HCT116 (cell line): Measurements from ENCODE around the gene TUBA4A. TPM values are rescaled to one million over a fixed set of nuclear protein-coding genes. Genes with fewer than 3 reads are reported as not detected.

Experiments used
- ATAC-seq: fragments of 200-7000 bp; cut with Tn5 transposase; 2 replicates; pipeline ENCODE4 v1.9.1; 2020; ENCODE audit warnings: mild to moderate bottlenecking, moderate library complexity
- BruUV-seq: library from RNA; stranded (reverse); fragments of 400-500 nt; replicated peaks from 2 replicates; lab custom pipeline; 2021; lab: Mats Ljungman, UMichigan
- CTCF ChIA-PET: fragments of 300-600 bp; sonication (Branson Sonifier 250); formaldehyde crosslinking; loops from one replicate; lab custom pipeline; 2021; ENCODE audit warnings: antibody characterized with exemption; lab: Charles Lee
- POLR2A ChIA-PET: fragments of 300-600, 350-600 bp; sonication (Branson Sonifier 250); formaldehyde crosslinking; loops from one replicate; lab custom pipeline; 2021; ENCODE audit warnings: antibody characterized with exemption; lab: Charles Lee
- RAD21 ChIA-PET, 2 experiments: fragments of 300-600 bp; sonication (Branson Sonifier 250); formaldehyde crosslinking; loops; one replicate each; lab custom pipeline; 2023; ENCODE audit warnings: low total read pairs in 2 of 2; ENCODE audit not compliant: uncharacterized antibody in 2 of 2, unreplicated experiment in 2 of 2, low non-redundant PET in 1 of 2; lab: Charles Lee
- DNase-seq: peaks from one replicate; pipeline ENCODE4 v3.0.0-alpha.2; 2010; ENCODE audit warnings: low read depth, low spot score
- H2AFZ ChIP-seq: fragments of 200-600 bp; shearing (Covaris generic), sonication (generic); 2 replicates; pipeline ENCODE4 v1.6.1; 2017; ENCODE audit warnings: low read depth, mixed run types, mixed read lengths, antibody characterized with exemption, low read length; ENCODE audit not compliant: poor library complexity, severe bottlenecking
- H3K27ac ChIP-seq: 2 replicates; pipeline ENCODE4 v1.5.1; 2012; ENCODE audit warnings: low read depth, low read length
- H3K27me3 ChIP-seq: fragments of 200-600 bp; sonication (generic); 2 replicates; pipeline ENCODE4 v1.6.1; 2016; ENCODE audit warnings: mixed run types, low read length, mixed read lengths; ENCODE audit not compliant: insufficient read depth
- H3K36me3 ChIP-seq, 2 experiments: fragments of 200-500 bp in 1 of 2; fragments of 200-600 bp in 1 of 2; sonication (Bioruptor generic) in 1 of 2; sonication (generic) in 1 of 2; 2 replicates each; pipeline versions ENCODE4 v1.5.1 to v1.6.1; 2014 to 2016; ENCODE audit warnings: low read length in 2 of 2, inconsistent platforms in 1 of 2, mixed read lengths in 1 of 2, mixed run types in 1 of 2; ENCODE audit not compliant: insufficient read depth in 2 of 2, control insufficient read depth in 1 of 2
- H3K4me1 ChIP-seq, 2 experiments: fragments of 200-600 bp in 1 of 2; sonication (generic) in 1 of 2; 2 replicates each; pipeline versions ENCODE4 v1.5.1 to v1.6.1; 2012 to 2017; ENCODE audit warnings: low read length in 2 of 2, inconsistent platforms in 1 of 2, mild to moderate bottlenecking in 1 of 2, mixed read lengths in 1 of 2, mixed run types in 1 of 2, moderate library complexity in 1 of 2; ENCODE audit not compliant: insufficient read depth in 2 of 2, control insufficient read depth in 1 of 2
- H3K4me2 ChIP-seq: fragments of 200-600 bp; sonication (generic); 2 replicates; pipeline ENCODE4 v1.6.1; 2017; ENCODE audit warnings: mixed run types, low read length, mixed read lengths
- H3K4me3 ChIP-seq, 2 experiments: fragments of 200-600 bp in 1 of 2; sonication (generic) in 1 of 2; replicated peaks in 1 of 2; 2 replicates each; pipeline ENCODE4 v1.5.1; 2011 to 2016; ENCODE audit warnings: low read length in 2 of 2, control low read depth in 1 of 2, low read depth in 1 of 2, mild to moderate bottlenecking in 1 of 2, mixed read lengths in 1 of 2, mixed run types in 1 of 2
- H3K79me2 ChIP-seq: fragments of 200-600 bp; sonication (generic); 2 replicates; pipeline ENCODE4 v1.6.1; 2017; ENCODE audit warnings: mild to moderate bottlenecking, mixed run types, low read length, moderate library complexity, mixed read lengths; ENCODE audit not compliant: insufficient read depth
- H3K9ac ChIP-seq: fragments of 200-600 bp; sonication (generic); 2 replicates; pipeline ENCODE4 v1.6.1; 2016; ENCODE audit warnings: low read length, mixed read lengths
- H3K9me2 ChIP-seq: fragments of 200-600 bp; sonication (generic), shearing (Covaris generic); 2 replicates; pipeline ENCODE4 v1.6.1; 2017; ENCODE audit warnings: mixed run types, mild to moderate bottlenecking, moderate library complexity; ENCODE audit not compliant: insufficient read depth
- H3K9me3 ChIP-seq, 2 experiments: fragments of 200-500 bp in 1 of 2; fragments of 200-600 bp in 1 of 2; sonication (Bioruptor generic) in 1 of 2; sonication (generic) in 1 of 2; 2 replicates each; pipeline ENCODE4 v1.6.1; 2014 to 2017; ENCODE audit warnings: low read length in 2 of 2, mixed read lengths in 2 of 2, inconsistent platforms in 1 of 2, low read depth in 1 of 2, mild to moderate bottlenecking in 1 of 2, mixed run types in 1 of 2, moderate library complexity in 1 of 2; ENCODE audit not compliant: control insufficient read depth in 1 of 2, insufficient read depth in 1 of 2
- H4K20me1 ChIP-seq: fragments of 200-600 bp; sonication (generic), shearing (Covaris generic); 2 replicates; pipeline ENCODE4 v1.6.1; 2017; ENCODE audit warnings: mixed run types, mild to moderate bottlenecking, moderate library complexity; ENCODE audit not compliant: insufficient read depth
- CBX3 ChIP-seq: IDR thresholded peaks from 2 replicates; pipeline ENCODE4 v1.6.1; 2012; ENCODE audit warnings: low read depth
- CEBPB ChIP-seq: IDR thresholded peaks from 2 replicates; pipeline ENCODE4 v1.6.1; 2012; ENCODE audit warnings: low read depth
- ELF1 ChIP-seq: IDR thresholded peaks from 2 replicates; pipeline ENCODE4 v1.6.1; 2012; ENCODE audit warnings: low read depth, borderline replicate concordance
- EZH2phosphoT487 ChIP-seq: fragments of 200-600 bp; IDR thresholded peaks from 2 replicates; pipeline ENCODE4 v1.6.1; 2018; ENCODE audit warnings: antibody characterized with exemption, borderline replicate concordance
- FOSL1 ChIP-seq: IDR thresholded peaks from 2 replicates; pipeline ENCODE4 v1.6.1; 2012; ENCODE audit warnings: low read depth
- POLR2A ChIP-seq: IDR thresholded peaks from 2 replicates; pipeline ENCODE4 v1.7.0; 2011; ENCODE audit warnings: borderline replicate concordance; ENCODE audit not compliant: insufficient read depth, insufficient read length; ENCODE audit errors: extremely low read depth
- RAD21 ChIP-seq: IDR thresholded peaks from 2 replicates; pipeline ENCODE4 v1.6.1; 2012; ENCODE audit warnings: low read depth, mild to moderate bottlenecking
- TCF7L2 ChIP-seq: IDR thresholded peaks from 2 replicates; pipeline ENCODE4 v1.7.0; 2011; ENCODE audit warnings: borderline replicate concordance, inconsistent platforms; ENCODE audit not compliant: insufficient read depth, insufficient read length; ENCODE audit errors: extremely low read depth
- YY1 ChIP-seq: IDR thresholded peaks from 2 replicates; pipeline ENCODE4 v1.6.1; 2011; ENCODE audit warnings: low read length, low read depth, moderate library complexity, mild to moderate bottlenecking; ENCODE audit not compliant: insufficient replicate concordance; ENCODE audit errors: extremely low read depth
- ZFX ChIP-seq: fragments of 450-650 bp; IDR thresholded peaks from 2 replicates; pipeline ENCODE4 v1.6.1; 2017
- ZNF274 ChIP-seq: fragments of 200-500 bp; sonication (Bioruptor generic); IDR thresholded peaks from 2 replicates; pipeline ENCODE4 v1.6.1; 2014; ENCODE audit warnings: mild to moderate bottlenecking, low read depth, low read length, inconsistent platforms
- intact Hi-C: fragments of 100-400 bp; cut with micrococcal nuclease; formaldehyde crosslinking; loops from 2 replicates; pipeline ENCODE4 v1.10.0; 2022
- total RNA-seq: library from RNA; stranded (reverse); gene quantifications from one replicate; pipeline ENCODE4 v1.2.1, GENCODE V29; 2021; ENCODE audit not compliant: unreplicated experiment
- TF ChIP-seq, protein P1 (sequence below): IDR thresholded peaks from 2 replicates; pipeline ENCODE4 v1.6.1; 2012
- TF ChIP-seq, protein P2 (sequence below), 3 experiments: fragments of 200-600 bp in 1 of 3; sonication (generic) in 1 of 3; IDR thresholded peaks in 2 of 3; conservative IDR thresholded peaks in 1 of 3; 2 replicates each; pipeline ENCODE4 v1.5.1; 2012 to 2017; ENCODE audit warnings: low read depth in 2 of 3, low read length in 2 of 3, antibody characterized with exemption in 1 of 3, borderline replicate concordance in 1 of 3, control low read depth in 1 of 3, mild to moderate bottlenecking in 1 of 3, mixed read lengths in 1 of 3, mixed run types in 1 of 3, moderate library complexity in 1 of 3; ENCODE audit not compliant: insufficient read depth in 1 of 3
- TF ChIP-seq, protein P3 (sequence below): IDR thresholded peaks from 2 replicates; pipeline ENCODE4 v1.6.1; 2012

Gene TUBA4A
- total RNA-seq, 1 experiment from 2014 or later: 32.7 TPM

DNA sequence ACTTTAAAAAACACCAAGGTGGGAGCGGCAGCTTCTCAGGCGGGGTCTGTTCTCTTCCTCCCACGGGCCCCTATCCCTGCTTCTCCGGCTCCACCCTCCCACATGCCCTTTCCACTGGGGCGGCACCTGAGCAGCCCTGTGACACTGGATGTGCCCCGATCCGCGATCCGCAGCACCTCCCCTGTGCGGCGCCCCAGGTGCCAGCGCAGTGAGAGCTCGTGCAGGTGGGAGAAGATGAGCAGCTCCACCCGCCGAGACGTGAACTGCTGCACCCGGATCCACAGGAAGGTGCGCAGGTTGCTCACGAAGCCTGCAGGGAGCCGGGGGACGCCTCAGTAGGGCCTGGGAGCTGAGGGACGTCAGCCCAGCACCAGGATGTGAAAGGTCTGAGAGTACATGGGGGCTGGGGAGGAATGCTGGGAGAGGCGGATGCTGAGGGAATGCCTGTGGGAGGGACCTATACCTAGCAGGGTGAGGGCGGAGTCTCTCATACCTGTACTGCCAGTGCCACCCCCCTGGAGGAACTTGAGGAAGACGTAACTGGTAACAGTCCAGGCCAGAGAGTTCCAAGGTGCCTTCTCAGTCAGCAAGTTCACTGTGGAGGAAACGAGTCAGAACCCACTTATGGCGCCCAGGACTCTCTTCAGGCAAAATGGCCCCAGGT, 37.7 kb downstream of the TUBA4A start:
- H3K27ac ChIP-seq: no peak overlapping the region
- no peak overlapping the region for H3K9ac ChIP-seq
- H2AFZ ChIP-seq: no peak overlapping the region
- no peak overlapping the region for H3K4me2 ChIP-seq
- H3K36me3 ChIP-seq: peaks cover 0 to 15% of the 10 kb centered on the region in 2 experiments; a peak in 1 of 4 replicates
- H3K27me3 ChIP-seq: no peaks in the 10 kb centered on the region
- intact Hi-C loops: no loop called here
- ATAC-seq (no peak), DNase-seq (no peak)
- H3K9me3 ChIP-seq: no peaks in the 10 kb centered on the region
- CTCF ChIA-PET: interaction anchor here (0.6 kb wide), 1 partner anchor 37 kb away, joined by 5 read pairs; no protein-coding TSS in a partner anchor
- H3K79me2 ChIP-seq: no peaks in the 10 kb centered on the region
- POLR2A ChIA-PET: interaction anchor here (2.3 kb wide), 1 partner anchor 9 kb away, joined by 18 read pairs; the partner anchor contains the start of gene ZFAND2B
- H3K4me1 ChIP-seq: peaks cover 9 to 37% of the 10 kb centered on the region in 2 experiments; a peak in 3 of 4 replicates
- RAD21 ChIA-PET: interaction anchor here in 1 of 2 experiments (0.6 kb wide), 1 partner anchor 9 kb away, joined by 9 read pairs; the partner anchor contains the start of gene ZFAND2B
- H3K4me3 ChIP-seq: no peak overlapping the region
- H3K9me2 ChIP-seq: no peaks in the 10 kb centered on the region
- H4K20me1 ChIP-seq: no peaks in the 10 kb centered on the region
- TF ChIP-seq, protein P1, sequence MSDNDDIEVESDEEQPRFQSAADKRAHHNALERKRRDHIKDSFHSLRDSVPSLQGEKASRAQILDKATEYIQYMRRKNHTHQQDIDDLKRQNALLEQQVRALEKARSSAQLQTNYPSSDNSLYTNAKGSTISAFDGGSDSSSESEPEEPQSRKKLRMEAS: no peak
- TF ChIP-seq, protein P2, sequence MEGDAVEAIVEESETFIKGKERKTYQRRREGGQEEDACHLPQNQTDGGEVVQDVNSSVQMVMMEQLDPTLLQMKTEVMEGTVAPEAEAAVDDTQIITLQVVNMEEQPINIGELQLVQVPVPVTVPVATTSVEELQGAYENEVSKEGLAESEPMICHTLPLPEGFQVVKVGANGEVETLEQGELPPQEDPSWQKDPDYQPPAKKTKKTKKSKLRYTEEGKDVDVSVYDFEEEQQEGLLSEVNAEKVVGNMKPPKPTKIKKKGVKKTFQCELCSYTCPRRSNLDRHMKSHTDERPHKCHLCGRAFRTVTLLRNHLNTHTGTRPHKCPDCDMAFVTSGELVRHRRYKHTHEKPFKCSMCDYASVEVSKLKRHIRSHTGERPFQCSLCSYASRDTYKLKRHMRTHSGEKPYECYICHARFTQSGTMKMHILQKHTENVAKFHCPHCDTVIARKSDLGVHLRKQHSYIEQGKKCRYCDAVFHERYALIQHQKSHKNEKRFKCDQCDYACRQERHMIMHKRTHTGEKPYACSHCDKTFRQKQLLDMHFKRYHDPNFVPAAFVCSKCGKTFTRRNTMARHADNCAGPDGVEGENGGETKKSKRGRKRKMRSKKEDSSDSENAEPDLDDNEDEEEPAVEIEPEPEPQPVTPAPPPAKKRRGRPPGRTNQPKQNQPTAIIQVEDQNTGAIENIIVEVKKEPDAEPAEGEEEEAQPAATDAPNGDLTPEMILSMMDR (IDR thresholded peaks at IDR 0.05 in 2 of 3, conservative IDR thresholded peaks at IDR 0.05 in 1 of 3; ENCODE audit: borderline replicate concordance in 1 of 3, insufficient read depth in 1 of 3, low read depth in 2 of 3, low read length in 2 of 3): no peak
- TF ChIP-seq RAD21 (no peak), CEBPB (no peak), TCF7L2 (no peak), ZNF274 (no peak), FOSL1 (no peak), POLR2A (no peak), ELF1 (no peak), EZH2phosphoT487 (no peak), YY1 (no peak), ZFX (no peak), CBX3 (no peak)
- TF ChIP-seq, protein P3, sequence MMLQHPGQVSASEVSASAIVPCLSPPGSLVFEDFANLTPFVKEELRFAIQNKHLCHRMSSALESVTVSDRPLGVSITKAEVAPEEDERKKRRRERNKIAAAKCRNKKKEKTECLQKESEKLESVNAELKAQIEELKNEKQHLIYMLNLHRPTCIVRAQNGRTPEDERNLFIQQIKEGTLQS: no peak
- BruUV-seq: no TSS peak
